GM11168 (cell line): Measurements from ENCODE around the gene RPL5.

Experiments
- in situ Hi-C: fragments of 300-500 bp; cut with MboI; formaldehyde crosslinking; loops from one replicate; pipeline ENCODE4 v1.12.0; 2022; ENCODE audit warnings: low sequenced_read_pairs; ENCODE audit not compliant: unreplicated experiment

The RPL5 gene

DNA sequence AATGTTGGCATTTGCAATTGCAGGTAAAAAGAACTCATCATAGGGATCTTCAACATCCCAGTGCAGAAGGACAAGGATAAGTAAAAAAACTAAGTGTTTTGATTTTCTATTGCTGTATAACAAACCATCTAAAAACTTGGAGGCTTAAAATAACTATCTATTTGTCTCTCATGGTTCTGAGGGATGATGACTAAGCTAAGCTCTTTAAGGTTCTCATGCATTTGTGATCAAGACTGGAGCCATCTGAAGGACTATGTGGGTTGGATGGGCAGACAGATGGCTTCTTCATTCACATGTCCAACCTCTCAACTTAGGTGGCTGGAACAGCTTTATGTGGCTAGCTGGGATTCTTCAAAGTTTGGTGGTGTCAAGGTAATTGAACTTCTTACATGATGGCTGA lies 51.5 kb downstream of the RPL5 start:
- in situ Hi-C loops: no loop called here

DNA sequence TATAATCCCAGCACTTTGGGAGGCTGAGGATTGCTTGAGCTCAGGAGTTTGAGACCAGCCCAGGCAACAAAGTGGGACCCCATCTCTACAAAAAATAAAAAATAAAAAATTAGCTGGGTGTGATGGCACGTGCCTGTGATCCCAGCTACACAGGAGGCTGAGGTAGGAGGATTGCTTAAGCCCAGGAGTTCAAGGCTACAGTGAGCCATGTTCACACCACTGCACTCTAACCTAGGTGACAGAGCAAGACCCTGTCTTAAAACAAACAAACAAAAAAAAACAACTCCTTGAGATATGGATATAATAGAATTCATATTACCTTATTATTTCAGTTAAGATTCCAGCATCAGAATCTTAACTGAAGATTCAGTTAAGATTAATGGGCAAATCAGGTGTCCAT lies 52.4 kb downstream of the RPL5 start:
- in situ Hi-C loops: no loop called here

DNA sequence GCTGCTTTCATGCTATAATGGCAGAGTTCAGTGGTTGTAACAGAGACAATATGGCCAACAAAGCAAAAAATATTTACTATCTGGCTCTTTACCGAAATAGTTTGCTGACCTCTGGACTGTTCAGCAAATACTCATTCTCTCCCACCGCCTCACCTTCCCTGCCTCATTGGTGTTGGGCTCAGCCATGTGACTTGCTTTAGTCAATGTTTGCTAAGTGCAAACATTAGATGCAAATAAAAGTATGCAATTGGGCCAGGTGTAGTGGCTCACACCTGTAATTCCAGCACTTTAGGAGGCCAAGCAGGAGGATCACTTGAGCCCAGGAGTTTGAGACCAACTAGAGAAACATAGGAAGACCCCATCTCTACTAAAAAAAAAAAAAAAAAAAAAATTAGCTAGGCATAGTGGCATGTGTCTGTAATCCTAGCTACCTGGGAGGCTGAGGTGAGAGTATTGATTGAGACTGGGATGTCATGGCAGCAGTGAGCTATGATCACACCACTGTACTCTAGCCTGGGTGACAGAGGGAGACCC lies 55.1 kb downstream of the RPL5 start:
- in situ Hi-C loops: no loop called here

DNA sequence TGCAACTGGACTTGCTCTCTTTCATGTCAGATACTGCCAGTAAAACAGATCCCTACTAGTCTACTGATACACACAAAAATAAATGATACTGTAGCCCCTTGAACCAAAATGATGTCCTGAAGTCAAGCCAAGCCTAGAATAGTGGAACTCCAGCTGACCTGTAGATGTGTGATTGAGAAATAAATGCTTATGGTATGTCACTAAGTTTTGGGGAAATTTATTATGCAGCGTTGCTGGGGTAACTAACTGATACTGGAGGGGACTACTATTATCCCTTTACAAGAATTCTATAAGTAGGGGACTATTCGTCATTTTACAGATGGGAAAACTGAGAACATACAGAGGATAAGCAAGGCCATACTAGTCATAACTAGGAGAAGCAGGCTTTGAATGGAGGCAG lies 55.6 kb downstream of the RPL5 start:
- in situ Hi-C loops: no loop called here
